Vagina (tissue), 2 donors: ENCODE results near the gene GMPPB.

Source experiments
- CTCF ChIP-seq, 3 experiments: fragments of 450-650 bp in 2 of 3; fragments of 200-600 bp in 1 of 3; sonication (generic) in 1 of 3; IDR thresholded peaks; one replicate each; pipeline ENCODE4 v1.5.1; 2017 to 2019; ENCODE audit warnings: antibody characterized with exemption in 3 of 3, mild to moderate bottlenecking in 2 of 3, moderate library complexity in 2 of 3
- POLR2A ChIP-seq, 2 donors: fragments of 450-650 bp; IDR thresholded peaks; one replicate each; pipeline ENCODE4 v1.6.1; 2017; ENCODE audit warnings: antibody characterized with exemption in 2 of 2, mild to moderate bottlenecking in 2 of 2, moderate library complexity in 2 of 2

GRCh38 chr3:49718858-49719213 is 4.9 kb downstream of the GMPPB start:
- TF ChIP-seq POLR2A (IDR thresholded peaks at IDR 0.05), result no peak
- no peak for TF ChIP-seq CTCF (IDR thresholded peaks at IDR 0.05)
